Heart left ventricle (tissue), 16 donors: ENCODE results near the gene LRRIQ1. TPM values are rescaled to one million over a fixed set of nuclear protein-coding genes. Genes with fewer than 3 reads are reported as not detected.

Experiments
- ATAC-seq, 4 donors: fragments of 200-7000 bp; cut with Tn5 transposase; one replicate each; pipeline ENCODE4 v1.9.1; 2020 to 2022; ENCODE audit warnings: moderate library complexity in 4 of 4, mild to moderate bottlenecking in 3 of 4, moderate number of reproducible peaks in 1 of 4
- DNase-seq, 5 donors: peaks; one replicate each; pipeline ENCODE4 v3.0.0-alpha.2; 2020
- H3K27ac ChIP-seq, 12 donors: fragments of 200-600 bp; sonication (generic) in 4 of 12; one replicate each; pipeline versions ENCODE4 v1.5.0 to v1.8.0; 2016 to 2022; ENCODE audit warnings: mild to moderate bottlenecking in 2 of 12
- H3K27me3 ChIP-seq, 9 donors: fragments of 200-600 bp; sonication (generic) in 2 of 9; one replicate each; pipeline versions ENCODE4 v1.5.1 to v1.8.0; 2016 to 2022; ENCODE audit warnings: mild to moderate bottlenecking in 3 of 9
- H3K36me3 ChIP-seq, 9 donors: fragments of 200-600 bp; sonication (generic) in 2 of 9; one replicate each; pipeline versions ENCODE4 v1.5.0 to v1.8.0; 2018 to 2022; ENCODE audit warnings: mild to moderate bottlenecking in 2 of 9
- H3K4me1 ChIP-seq, 12 donors: fragments of 200-600 bp; sonication (generic) in 4 of 12; one replicate each; pipeline versions ENCODE4 v1.5.0 to v1.8.0; 2016 to 2022; ENCODE audit warnings: mild to moderate bottlenecking in 3 of 12
- H3K4me3 ChIP-seq, 12 donors: fragments of 200-600 bp; sonication (generic) in 4 of 12; one replicate each; pipeline versions ENCODE4 v1.5.0 to v1.8.0; 2017 to 2022; ENCODE audit warnings: mild to moderate bottlenecking in 9 of 12, moderate library complexity in 4 of 12
- H3K9me3 ChIP-seq, 12 donors: fragments of 200-600 bp; sonication (generic) in 4 of 12; one replicate each; pipeline versions ENCODE4 v1.5.0 to v1.8.0; 2016 to 2022; ENCODE audit warnings: mild to moderate bottlenecking in 1 of 12
- CTCF ChIP-seq, 12 donors: fragments of 200-600 bp; sonication (generic) in 4 of 12; IDR thresholded peaks; one replicate each; pipeline versions ENCODE4 v1.5.0 to v1.8.0; 2018 to 2022; ENCODE audit warnings: antibody characterized with exemption in 12 of 12, mild to moderate bottlenecking in 5 of 12
- POLR2A ChIP-seq, 2 donors: fragments of 450-650 bp; IDR thresholded peaks; one replicate each; pipeline ENCODE4 v1.6.1; 2017; ENCODE audit warnings: antibody characterized with exemption in 2 of 2, mild to moderate bottlenecking in 2 of 2, moderate library complexity in 2 of 2
- WGBS, 4 donors: extraction: QIAGEN DNeasy Blood & Tissue Kit in 2 of 4; methylation state at CpG; one replicate each; pipeline versions ENCODE4 v1.1.5 to v1.1.7; 2013 to 2018; 5-methylcytosine and 5-hydroxymethylcytosine counted together
- intact Hi-C, 10 donors: fragments of 100-400 bp; cut with DNase I; formaldehyde crosslinking; loops; one replicate each; pipeline versions ENCODE4 v1.11.1 to v1.14.2; 2022
- polyA plus RNA-seq, 2 donors: library from polyadenylated mRNA; stranded (reverse); fragments of 200-250 nt; gene quantifications; one replicate each; pipeline ENCODE4 v1.2.3, GENCODE V29; 2013
- total RNA-seq, 9 donors: library from RNA; depleted of rRNA in 2 of 9; stranded (reverse); fragments of >200 nt in 2 of 9; fragmentation: NEBNext Ultra II Directional in 3 of 9; extraction: Animal tissue kit (Norgen Biotek cat#: 25700) in 3 of 9; gene quantifications; one replicate each; pipeline versions ENCODE4 v1.1.0 to v1.2.4, GENCODE V29; 2016 to 2023
- donor health status: ischemic (EF 13 %, LVEDD 7.1; RV severe dilation, severe dysfunction).
- donor health status: healthy with polysubstance abuse.
- donor health status: DM: no; HTN: yes; CAD: no.
- donor health status: DM: no; HTN: no; CAD: no.
- donor health status: ischemic (EF 25% LVEDD 6.9; RV normal size, moderate dysfunction).
- donor health status: ischemic (EF 25% LVEDD 5.7; RV mildly dilated, moderate dysfunction).
- donor health status: healthy.
- donor health status: DM: yes; HTN: yes; CAD: no.
- donor health status: ischemic (EF 35%, LVEDD 5.7; RV mildly dilated, moderate dysfunction).
- donor health status: nonischemic (EF 11% LVEDD 7.7; RV severe dilation, severe dysfunction).
- donor health status: DM: yes; HTN: yes; CAD: no.
- donor health status: PGD.
- donor health status: ischemic (EF 29% LVEDD 5.4; RV normal size, mild dysfunction).
- donor health status: nonischemic (EF 23%, LVEDD 6.1; RV moderate dilation, normal function).

LRRIQ1 gene
- total and polyA plus RNA-seq, 11 donors: 0.04 to 0.72 (median 0.41) TPM; not detected in 3

GRCh38 chr12:85005615-85006014 lies 30.5 kb upstream of the LRRIQ1 start:
- ATAC-seq (no peak), DNase-seq (no peak)
- 60 to 80% (median 73%) methylated on average over 1 of the region's 1 CpG for WGBS, 4 donors
- H3K27me3 ChIP-seq: no peaks in the 10 kb centered on the region
- H3K4me3 ChIP-seq: no peak overlapping the region
- TF ChIP-seq CTCF (IDR thresholded peaks at IDR 0.05) (no peak), POLR2A (IDR thresholded peaks at IDR 0.05) (no peak)
- no peaks in the 10 kb centered on the region for H3K36me3 ChIP-seq
- H3K9me3 ChIP-seq: no peaks in the 10 kb centered on the region
- H3K4me1 ChIP-seq: no peaks in the 10 kb centered on the region
- intact Hi-C loops: no loop called here
- no peak overlapping the region for H3K27ac ChIP-seq

DNA sequence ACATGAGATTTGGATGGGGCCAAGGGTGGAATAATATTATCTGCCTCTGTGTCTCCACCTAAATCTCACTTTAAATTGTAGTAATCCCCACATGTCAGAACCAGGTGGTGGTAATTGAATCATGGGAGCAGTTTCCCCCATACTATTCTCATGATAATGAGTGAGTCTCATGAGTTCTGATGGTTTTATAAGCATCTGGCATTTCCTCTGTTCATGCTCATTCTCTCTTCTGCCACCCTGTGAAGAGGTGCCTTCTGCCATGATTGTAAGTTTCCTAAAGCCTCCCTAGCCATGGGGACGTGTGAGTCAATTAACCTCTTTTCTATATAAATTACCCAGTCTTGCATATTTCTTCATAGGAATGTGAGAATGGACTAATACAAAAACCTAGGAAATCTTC lies 29.9 kb upstream of the LRRIQ1 start:
- no peak for ATAC-seq
- TF ChIP-seq POLR2A (IDR thresholded peaks at IDR 0.05): no peak
- no peak for TF ChIP-seq CTCF (IDR thresholded peaks at IDR 0.05)

DNA sequence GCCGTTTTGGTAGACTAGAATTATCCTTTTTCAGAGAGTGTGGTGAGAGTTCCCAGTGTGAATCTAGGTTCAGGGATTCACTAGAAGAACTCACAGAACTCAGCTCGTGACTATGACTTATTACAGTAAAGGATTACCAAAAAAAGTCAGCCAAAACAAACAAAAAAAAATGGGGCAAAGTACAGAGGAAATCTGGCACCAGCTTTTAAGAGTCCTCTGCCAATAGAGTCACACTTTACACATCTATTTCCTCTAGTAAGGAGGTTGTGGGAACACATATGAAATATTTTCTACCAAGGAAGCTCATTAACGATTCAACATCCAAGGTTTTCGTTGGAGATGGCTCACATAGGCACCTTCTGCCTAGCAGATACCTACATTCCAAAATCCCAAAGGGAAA lies 28.3 kb upstream of the LRRIQ1 start:
- H3K27ac ChIP-seq: no peak overlapping the region
- WGBS, 4 donors: 46 to 58% (median 50%) methylated on average over 4 of the region's 4 CpGs
- no peaks in the 10 kb centered on the region for H3K27me3 ChIP-seq
- no peak overlapping the region for H3K4me3 ChIP-seq
- no peaks in the 10 kb centered on the region for H3K36me3 ChIP-seq
- H3K9me3 ChIP-seq: no peaks in the 10 kb centered on the region
- TF ChIP-seq CTCF (IDR thresholded peaks at IDR 0.05) (no peak), POLR2A (IDR thresholded peaks at IDR 0.05) (no peak)
- H3K4me1 ChIP-seq: no peaks in the 10 kb centered on the region
- ATAC-seq: no peak
- intact Hi-C loops: no loop called here
- no peak for DNase-seq

More for the DNA sequence above, 29.9 kb upstream of the LRRIQ1 start:
- no peaks in the 10 kb centered on the region for H3K27me3 ChIP-seq
- no peak overlapping the region for H3K4me3 ChIP-seq
- intact Hi-C loops: no loop called here
- H3K27ac ChIP-seq: no peak overlapping the region
- H3K9me3 ChIP-seq: no peaks in the 10 kb centered on the region
- H3K36me3 ChIP-seq: no peaks in the 10 kb centered on the region
- 62 to 73% (median 68%) methylated on average over 1 of the region's 1 CpG for WGBS, 4 donors
- DNase-seq: no peak
- H3K4me1 ChIP-seq: no peaks in the 10 kb centered on the region

- Histone ChIP-seq H3K27me3 (no peaks in the 10 kb centered on the region), H3K4me3 (no peak overlapping the region), H3K27ac (no peak overlapping the region), H3K36me3 (no peaks in the 10 kb centered on the region), H3K9me3 (no peaks in the 10 kb centered on the region), H3K4me1 (no peaks in the 10 kb centered on the region)
- ATAC-seq (peak in 1 of 4 donors; percentile 47), DNase-seq (no peak)
- TF ChIP-seq POLR2A (IDR thresholded peaks at IDR 0.05): no peak
- TF ChIP-seq CTCF (IDR thresholded peaks at IDR 0.05): no peak
- WGBS, 4 donors: 50 to 63% (median 53%) methylated on average over 1 of the region's 1 CpG
- intact Hi-C loops: no loop called here
These were observed 19.7 kb upstream of the LRRIQ1 start for GRCh38 chr12:85016413-85016812.
